ENCODE data around the gene MAP3K2.
"Not testable (repeated sequence)": the region's sequence is repeated elsewhere in the genome, so short reads cannot be mapped to it uniquely, and the experiment has no call there.

Gene MAP3K2

GRCh38 chr2:127421116-127421800 lies 33.5 kb upstream of the MAP3K2 start:
- no peak for DNase-seq

- DNase-seq, result no peak
These were observed 32.5 kb upstream of the MAP3K2 start for GRCh38 chr2:127420039-127420864.

DNA sequence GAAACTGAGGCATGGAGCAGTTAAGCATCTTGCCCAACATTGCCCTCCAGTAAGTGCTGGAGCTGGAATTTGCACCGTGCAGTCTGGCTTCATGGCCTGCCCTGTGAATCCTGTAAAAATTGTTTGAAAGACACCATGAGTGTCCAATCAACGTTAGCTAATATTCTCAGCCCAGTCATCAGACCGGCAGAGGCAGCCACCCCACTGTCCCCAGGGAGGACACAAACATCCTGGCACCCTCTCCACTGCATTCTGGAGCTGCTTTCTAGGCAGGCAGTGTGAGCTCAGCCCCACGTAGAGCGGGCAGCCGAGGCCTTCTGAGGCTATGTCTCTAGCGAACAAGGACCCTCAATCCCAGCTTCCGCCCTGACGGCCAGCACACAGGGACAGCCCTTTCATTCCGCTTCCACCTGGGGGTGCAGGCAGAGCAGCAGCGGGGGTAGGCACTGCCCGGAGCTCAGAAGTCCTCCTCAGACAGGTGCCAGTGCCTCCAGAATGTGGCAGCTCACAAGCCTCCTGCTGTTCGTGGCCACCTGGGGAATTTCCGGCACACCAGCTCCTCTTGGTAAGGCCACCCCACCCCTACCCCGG lies 31.8 kb upstream of the MAP3K2 start:
- no peak for DNase-seq

GRCh38 chr2:127419112-127419430 lies 31.3 kb upstream of the MAP3K2 start:
- no peak for DNase-seq

DNA sequence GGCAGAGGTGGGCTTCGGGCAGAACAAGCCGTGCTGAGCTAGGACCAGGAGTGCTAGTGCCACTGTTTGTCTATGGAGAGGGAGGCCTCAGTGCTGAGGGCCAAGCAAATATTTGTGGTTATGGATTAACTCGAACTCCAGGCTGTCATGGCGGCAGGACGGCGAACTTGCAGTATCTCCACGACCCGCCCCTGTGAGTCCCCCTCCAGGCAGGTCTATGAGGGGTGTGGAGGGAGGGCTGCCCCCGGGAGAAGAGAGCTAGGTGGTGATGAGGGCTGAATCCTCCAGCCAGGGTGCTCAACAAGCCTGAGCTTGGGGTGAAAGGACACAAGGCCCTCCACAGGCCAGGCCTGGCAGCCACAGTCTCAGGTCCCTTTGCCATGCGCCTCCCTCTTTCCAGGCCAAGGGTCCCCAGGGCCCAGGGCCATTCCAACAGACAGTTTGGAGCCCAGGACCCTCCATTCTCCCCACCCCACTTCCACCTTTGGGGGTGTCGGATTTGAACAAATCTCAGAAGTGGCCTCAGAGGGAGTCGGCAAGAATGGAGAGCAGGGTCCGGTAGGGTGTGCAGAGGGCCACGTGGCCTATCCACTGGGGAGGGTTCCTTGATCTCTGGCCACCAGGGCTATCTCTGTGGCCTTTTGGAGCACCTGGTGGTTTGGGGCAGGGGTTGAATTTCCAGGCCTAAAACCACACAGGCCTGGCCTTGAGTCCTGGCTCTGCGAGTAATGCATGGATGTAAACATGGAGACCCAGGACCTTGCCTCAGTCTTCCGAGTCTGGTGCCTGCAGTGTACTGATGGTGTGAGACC lies 30.7 kb upstream of the MAP3K2 start, which contains the start of gene PROC:
TSS of gene PROC (plus strand) at position 128 of the 812 bp plus-strand sequence. CDS start 1,516 bp downstream, outside the sequence.
- no peak for DNase-seq

- DNase-seq, result no peak
These were observed 29.6 kb upstream of the MAP3K2 start for GRCh38 chr2:127417406-127417805.

DNA sequence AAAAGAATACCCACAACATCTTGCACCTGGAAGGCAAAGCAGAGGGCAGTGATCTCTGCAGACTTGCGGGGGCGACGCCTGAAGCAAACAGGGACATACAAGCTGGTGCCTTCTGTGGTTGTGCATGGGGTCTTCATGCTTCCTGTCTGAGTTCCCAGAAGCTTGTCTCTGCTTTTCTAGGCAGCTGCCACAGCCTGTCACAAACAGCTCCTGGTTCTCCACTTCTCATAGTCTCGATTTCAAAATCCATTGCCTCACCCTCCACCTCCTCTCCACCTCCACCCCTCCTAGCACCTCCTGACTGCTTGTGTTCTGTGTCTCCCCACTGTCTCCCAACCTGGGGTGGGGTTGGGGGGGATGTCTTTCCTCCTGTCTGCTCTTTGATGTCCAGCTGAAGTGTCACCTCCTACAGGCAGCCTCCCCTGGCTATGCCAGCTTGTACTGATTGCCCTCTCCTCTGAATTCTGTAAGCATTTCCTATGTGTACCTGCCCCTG lies 28.8 kb upstream of the MAP3K2 start:
- DNase-seq, result no peak

- DNase-seq, result peak in 1 of 2 experiments; percentile 18
These were observed 28.1 kb upstream of the MAP3K2 start for GRCh38 chr2:127415593-127416505.

DNA sequence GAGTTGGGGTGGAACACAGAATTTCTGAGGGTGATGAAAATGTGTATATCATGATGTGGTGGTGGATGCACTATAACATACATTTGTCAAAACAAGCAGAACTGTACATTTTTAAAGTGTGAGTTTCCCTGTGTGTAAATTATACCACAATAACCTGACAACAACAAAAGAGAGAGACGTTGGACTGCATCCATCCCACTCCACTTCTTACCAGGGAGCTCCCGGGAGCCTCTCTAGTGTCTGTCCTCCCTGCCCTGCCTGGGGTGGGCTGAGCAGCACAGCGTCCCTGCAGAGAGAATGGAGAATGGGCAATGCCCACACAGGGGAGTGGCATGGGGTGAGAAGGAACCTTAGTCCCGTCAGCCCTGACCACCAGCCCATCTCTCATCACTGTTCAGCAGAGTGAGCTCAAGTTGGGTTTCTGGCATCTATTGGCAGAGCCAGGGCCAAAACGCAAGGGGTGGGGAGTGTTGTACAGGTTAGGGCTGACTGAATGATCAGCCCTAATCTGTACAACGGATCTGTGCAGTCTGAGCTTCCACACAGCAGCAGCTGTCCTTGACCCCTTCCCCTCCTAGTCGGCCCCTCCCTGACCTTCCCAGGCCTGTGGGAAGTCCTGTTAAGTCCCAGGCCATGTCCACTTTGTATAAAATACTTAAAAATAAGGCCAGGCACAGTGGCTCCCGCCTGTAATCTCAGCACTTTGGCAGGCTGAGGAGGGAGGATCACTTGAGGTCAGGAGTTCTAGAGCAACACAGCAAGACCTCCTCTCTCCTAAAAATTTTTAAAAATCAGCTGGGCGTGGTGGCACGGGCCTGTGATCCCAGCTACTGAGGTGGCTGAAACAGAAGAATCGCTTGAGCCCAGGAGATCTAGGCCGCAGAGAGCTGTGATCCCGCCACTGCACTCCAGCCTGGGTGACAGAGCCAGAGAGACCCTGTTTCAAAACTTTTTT lies 27.1 kb upstream of the MAP3K2 start:
- no peak for DNase-seq

- DNase-seq, result no peak
These were observed 26.2 kb upstream of the MAP3K2 start for GRCh38 chr2:127413782-127414637.

DNA sequence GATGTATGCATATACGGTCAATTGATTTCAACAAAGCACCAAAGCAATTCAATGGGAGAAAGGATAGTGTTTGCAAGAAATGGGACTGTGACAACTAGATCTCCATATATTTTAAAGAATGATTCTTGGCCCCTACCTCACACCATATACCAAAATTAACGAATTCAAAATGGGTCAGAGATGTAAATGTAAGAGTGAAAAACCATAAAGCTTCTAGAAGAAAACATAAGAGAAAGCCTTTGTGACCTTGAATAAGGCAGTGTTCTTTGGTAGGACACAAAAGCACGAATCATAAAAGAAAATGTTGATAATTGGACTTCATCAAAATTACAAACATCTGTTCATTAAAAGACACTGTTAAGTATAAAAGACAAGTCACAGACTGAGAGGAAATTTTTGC lies 25.4 kb upstream of the MAP3K2 start:
- DNase-seq, result no peak

DNA sequence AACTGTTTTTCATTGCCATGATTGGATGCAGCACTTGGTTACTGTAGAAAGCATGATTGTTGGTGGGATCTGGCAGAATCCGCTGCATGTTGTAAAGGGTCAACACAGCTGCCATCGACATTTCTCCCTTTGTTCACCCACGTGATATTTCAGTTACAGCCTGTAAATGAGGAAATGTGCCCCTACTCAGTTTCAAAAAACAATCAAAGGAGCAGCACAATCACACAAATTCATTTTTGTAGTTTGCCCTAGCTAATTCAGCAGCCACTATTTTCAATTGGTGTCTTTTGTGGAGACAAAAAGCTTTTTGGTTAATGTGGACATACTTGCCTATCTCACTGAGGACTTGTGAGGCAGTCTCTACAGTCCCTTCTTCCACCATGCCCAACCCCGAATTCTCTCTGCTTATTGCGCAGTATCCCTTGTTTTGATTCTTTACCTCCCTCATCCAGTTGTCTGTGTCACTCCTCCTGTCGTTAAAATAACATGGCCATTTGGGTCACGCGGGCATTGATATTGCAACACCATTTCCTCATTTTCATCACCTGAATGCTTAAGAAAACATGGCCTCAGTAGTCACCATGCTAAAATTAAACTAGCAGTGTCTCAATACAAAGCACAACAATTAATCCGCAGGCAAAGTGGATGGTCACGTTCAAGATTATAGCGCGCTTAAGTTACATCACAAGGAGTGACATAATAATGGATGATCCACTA lies 24.0 kb upstream of the MAP3K2 start:
- no peak for DNase-seq

DNA sequence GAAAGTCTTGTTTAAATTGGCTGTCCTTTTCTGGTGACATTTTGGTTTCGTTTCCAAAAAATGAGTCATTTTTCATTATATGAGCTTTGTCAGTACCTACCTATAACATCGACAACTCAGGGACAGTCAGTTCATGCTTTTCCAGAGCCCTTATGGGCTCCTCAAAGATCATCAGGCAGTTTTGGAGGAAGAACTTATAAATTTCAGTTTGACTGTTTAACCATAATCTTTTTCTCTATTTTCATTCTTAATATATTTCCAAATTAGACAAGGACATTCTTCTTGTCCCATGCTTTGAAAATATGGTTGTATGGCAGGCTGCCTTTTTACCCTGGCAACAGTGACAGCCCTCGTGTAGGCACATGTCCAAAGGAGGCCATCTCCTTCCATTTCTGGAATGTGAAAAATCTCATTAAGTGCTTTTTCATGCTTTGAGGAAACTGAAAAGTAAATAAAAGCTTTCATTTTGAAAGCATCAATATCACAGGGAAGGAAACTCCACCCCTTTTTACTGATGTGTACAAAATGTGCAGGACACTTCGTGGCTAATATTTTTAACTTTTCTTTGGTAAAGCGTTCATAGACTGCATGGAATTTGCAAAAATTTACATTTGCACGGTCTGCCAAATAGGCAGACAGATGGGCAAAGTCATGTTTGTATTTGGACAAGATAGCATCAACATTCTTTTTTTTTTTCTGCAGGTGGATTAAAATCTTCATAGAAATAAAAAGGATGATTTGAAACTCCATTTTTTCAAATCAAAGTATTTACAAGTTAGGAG lies 23.3 kb upstream of the MAP3K2 start:
- no peak for DNase-seq

DNA sequence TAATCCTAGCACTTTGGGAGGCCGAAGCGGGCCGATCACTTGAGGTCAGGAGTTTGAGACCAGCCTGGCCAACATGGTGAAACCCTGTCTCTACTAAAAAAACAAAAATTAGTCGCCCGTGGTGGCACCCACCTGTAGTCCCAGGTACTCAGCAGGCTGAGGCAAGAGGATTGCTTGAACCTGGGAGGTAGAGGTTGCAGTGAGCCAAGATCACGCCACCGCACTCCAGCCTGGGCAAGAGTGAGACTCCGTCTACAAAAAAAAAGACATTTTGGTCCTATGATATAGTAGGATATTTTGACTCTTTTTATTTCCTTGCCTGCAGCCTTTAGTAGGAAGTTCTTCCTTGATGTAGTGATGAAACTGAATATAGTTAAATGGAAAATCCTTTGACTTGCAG lies 21.9 kb upstream of the MAP3K2 start:
- DNase-seq, result not testable (repeated sequence)

DNA sequence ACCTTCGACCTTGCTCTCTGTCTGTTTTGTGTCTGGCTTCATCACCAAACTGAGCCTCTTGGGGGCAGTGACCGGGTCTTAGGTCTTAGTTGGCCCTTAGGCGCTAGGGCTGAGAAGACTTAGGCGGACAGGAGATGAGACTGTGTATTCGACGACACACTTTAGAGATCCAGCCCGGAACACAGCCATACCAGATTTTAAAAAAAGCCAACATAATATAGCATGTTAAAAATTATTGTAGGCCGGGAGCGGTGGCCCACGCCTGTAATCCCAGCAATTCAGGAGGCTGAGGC lies 21.0 kb upstream of the MAP3K2 start:
- no peak for DNase-seq

DNA sequence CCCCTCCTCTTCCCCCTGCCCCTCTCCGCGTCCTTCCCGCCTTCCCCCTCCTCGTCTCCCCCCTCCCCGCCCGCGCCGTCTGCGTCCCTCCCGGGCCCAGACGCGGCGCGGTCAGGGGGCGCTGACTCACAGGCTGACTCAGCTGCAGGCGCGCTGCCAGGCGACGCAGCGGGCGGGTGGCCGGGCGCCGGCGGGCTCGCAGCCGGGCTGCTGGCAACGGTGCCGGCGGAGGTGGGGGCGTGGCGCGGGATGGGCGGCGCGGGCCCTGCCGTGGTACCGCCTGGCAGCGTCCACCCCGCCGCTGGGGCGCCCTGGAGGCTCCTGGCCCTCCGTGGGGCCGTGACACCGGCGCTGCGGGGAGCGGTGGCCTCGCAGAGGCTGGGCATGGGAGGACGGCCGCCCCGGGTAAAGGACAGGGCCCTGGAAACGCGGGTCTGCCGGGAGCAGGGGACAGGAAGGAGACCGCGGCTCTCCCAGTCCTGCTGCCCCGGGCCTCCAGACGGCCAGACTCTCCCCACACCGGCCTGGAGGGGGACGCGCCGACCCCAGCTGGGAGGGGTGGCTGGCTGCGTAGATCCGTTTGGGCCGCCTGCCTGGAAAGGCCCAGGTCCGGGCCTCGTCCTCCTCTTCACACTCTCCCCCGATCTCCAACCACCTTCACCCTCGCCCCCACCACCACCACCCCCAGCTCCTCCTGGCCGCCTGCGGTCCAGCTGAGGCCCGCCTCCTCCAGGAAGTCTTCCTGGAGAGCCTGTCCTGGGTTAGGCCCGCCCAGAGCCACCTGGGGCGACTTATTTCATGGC lies 20.4 kb upstream of the MAP3K2 start:
- DNase-seq, result peak; percentile 10 to 47

- DNase-seq, result no peak
These were observed 19.9 kb upstream of the MAP3K2 start for GRCh38 chr2:127407661-127408003.

DNA sequence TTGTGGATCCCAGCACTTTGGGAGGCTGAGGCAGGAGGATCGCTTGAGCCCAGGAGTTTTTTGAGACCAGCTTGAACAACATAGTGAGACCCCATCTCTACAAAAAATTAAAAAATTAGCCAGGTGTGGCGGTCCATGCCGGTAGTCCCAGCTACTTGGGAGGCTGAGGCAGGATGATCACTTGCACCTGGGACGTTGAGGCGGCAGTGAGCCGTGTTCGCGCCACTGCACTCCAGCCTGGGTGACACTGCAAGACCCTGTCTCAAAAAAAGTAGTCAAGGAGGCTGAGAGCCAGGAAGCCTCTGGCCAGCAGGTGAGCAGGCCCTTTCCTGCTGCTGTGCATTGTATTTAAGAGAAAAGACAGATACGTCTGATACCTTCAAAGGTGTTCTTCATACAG lies 19.3 kb upstream of the MAP3K2 start:
- DNase-seq, result no peak

Measured in NCI-H187 (cell line).